NB4 (cell line): Measurements from ENCODE around the gene ARFRP1.

Experiments used
- CTCF ChIP-seq: IDR thresholded peaks from one replicate; pipeline ENCODE4 v1.5.1; 2012; ENCODE audit warnings: low read depth, low read length
- MAX ChIP-seq: IDR thresholded peaks from 2 replicates; pipeline ENCODE4 v1.6.1; 2011; ENCODE audit warnings: low read depth, low read length
- MYC ChIP-seq: IDR thresholded peaks from 2 replicates; pipeline ENCODE4 v1.6.1; 2011; ENCODE audit warnings: low read depth, low read length
- POLR2A ChIP-seq: IDR thresholded peaks from 2 replicates; pipeline ENCODE4 v1.6.1; 2011; ENCODE audit warnings: mild to moderate bottlenecking; ENCODE audit not compliant: insufficient read length; ENCODE audit errors: extremely low read depth

- TF ChIP-seq CTCF (no peak), POLR2A (no peak), MYC (no peak), MAX (no peak)
Observed at GRCh38 chr20:63745961-63746731, 38.4 kb upstream of the ARFRP1 start.
